Ovary (tissue), 9 donors: ENCODE data around the gene GATB. TPM values are rescaled to one million over a fixed set of nuclear protein-coding genes. Genes with fewer than 3 reads are reported as not detected.

Experiments used
- DNase-seq, 5 donors: peaks; one replicate each; pipeline ENCODE4 v3.0.0-alpha.2; 2019 to 2020
- H3K27ac ChIP-seq, 2 donors: fragments of 200-600 bp; one replicate each; pipeline versions ENCODE4 v1.5.1 to v1.8.0; 2019 to 2022
- H3K27me3 ChIP-seq: fragments of 200-600 bp; one replicate; pipeline ENCODE4 v1.8.0; 2022
- H3K36me3 ChIP-seq: fragments of 200-600 bp; sonication (generic); one replicate; pipeline ENCODE4 v1.5.1; 2019
- H3K4me1 ChIP-seq: one replicate; pipeline ENCODE4 v1.8.1; 2013; ENCODE audit warnings: mild to moderate bottlenecking, moderate library complexity; ENCODE audit not compliant: insufficient read depth
- H3K4me3 ChIP-seq: fragments of 200-600 bp; sonication (generic); one replicate; pipeline ENCODE4 v1.5.1; 2017
- H3K9me3 ChIP-seq, 2 donors: fragments of 200-600 bp in 1 of 2; sonication (generic) in 1 of 2; one replicate each; pipeline versions ENCODE4 v1.5.1 to v1.8.1; 2013 to 2019; ENCODE audit warnings: mild to moderate bottlenecking in 1 of 2, moderate library complexity in 1 of 2
- CTCF ChIP-seq, 3 donors: fragments of 450-650 bp in 2 of 3; fragments of 200-600 bp in 1 of 3; IDR thresholded peaks; one replicate each; pipeline versions ENCODE4 v1.5.1 to v1.8.0; 2016 to 2022; ENCODE audit warnings: antibody characterized with exemption in 3 of 3, mild to moderate bottlenecking in 1 of 3
- EP300 ChIP-seq: sonication (generic); formaldehyde crosslinking; IDR thresholded peaks from one replicate; pipeline ENCODE4 v1.6.1; 2017; ENCODE audit warnings: antibody characterized with exemption
- POLR2A ChIP-seq: fragments of 450-650 bp; IDR thresholded peaks from one replicate; pipeline ENCODE4 v1.6.1; 2017; ENCODE audit warnings: antibody characterized with exemption, mild to moderate bottlenecking, moderate library complexity
- WGBS, 3 donors: extraction: QIAGEN DNeasy Blood & Tissue Kit in 1 of 3; methylation state at CpG; one replicate each; pipeline versions ENCODE4 v1.1.5 to v1.1.7; 2013 to 2017; 5-methylcytosine and 5-hydroxymethylcytosine counted together
- intact Hi-C, 4 donors: fragments of 100-400 bp; cut with DNase I; formaldehyde crosslinking; loops; one replicate each; pipeline versions ENCODE4 v1.11.0 to v1.15.1; 2022 to 2023
- polyA plus RNA-seq, 2 donors: library from polyadenylated mRNA; stranded (reverse); fragments of 200-250 nt in 1 of 2; fragments of 350-450 nt in 1 of 2; fragmentation: Illumina TruSeq in 1 of 2; extraction: RNeasy Lipid Tissue Mini Kit (QIAGEN cat#74804) in 1 of 2; gene quantifications; one replicate each; pipeline ENCODE4 v1.2.3, GENCODE V29; 2013 to 2014
- total RNA-seq, 7 donors: library from RNA; depleted of rRNA in 2 of 7; stranded (reverse); fragments of >200 nt in 2 of 7; fragmentation: NEBNext Ultra II Directional in 3 of 7; extraction: Animal tissue kit (Norgen Biotek cat#: 25700) in 3 of 7; gene quantifications; one replicate each; pipeline versions ENCODE4 v1.1.0 to v1.2.4, GENCODE V29; 2016 to 2023
- donor health status: DM: no; HTN: no; CAD: no; lungs with moderate emphysema.
- donor health status: DM: no; HTN: no; CAD: no.
- donor health status: Bipolar disorder and iron deficiency.
- donor health status: DM: yes; HTN: yes; CAD: no.
- donor health status: DM: no; HTN: no; CAD: no.
- donor health status: DM: yes; HTN: yes; CAD: no.

GATB gene
- total and polyA plus RNA-seq, 9 donors, result 10.0 to 21.3 (median 13.0) TPM

GRCh38 chr4:151649479-151649878 is 111.3 kb downstream of the GATB start:
- no peak for TF ChIP-seq EP300
- TF ChIP-seq POLR2A, result no peak
- TF ChIP-seq CTCF (IDR thresholded peaks at IDR 0.05), result no peak
- H3K36me3 ChIP-seq, result no peaks in the 10 kb centered on the region
- no peaks in the 10 kb centered on the region for H3K4me1 ChIP-seq
- intact Hi-C loops, result no loop called here
- no peaks in the 10 kb centered on the region for H3K27me3 ChIP-seq
- no peak for DNase-seq
- no peak overlapping the region for H3K4me3 ChIP-seq
- 82 to 86% (median 83%) methylated on average over 13 of the region's 13 CpGs for WGBS, 3 donors
- no peak overlapping the region for H3K27ac ChIP-seq
- H3K9me3 ChIP-seq, result no peaks in the 10 kb centered on the region

GRCh38 chr4:151646322-151646721 is 114.5 kb downstream of the GATB start:
- H3K27me3 ChIP-seq, result no peaks in the 10 kb centered on the region
- WGBS, 3 donors, result 84 to 90% (median 86%) methylated on average over 5 of the region's 5 CpGs
- no peak overlapping the region for H3K27ac ChIP-seq
- H3K36me3 ChIP-seq, result no peaks in the 10 kb centered on the region
- intact Hi-C loops, result no loop called here
- DNase-seq, result no peak
- no peaks in the 10 kb centered on the region for H3K9me3 ChIP-seq
- no peaks in the 10 kb centered on the region for H3K4me1 ChIP-seq
- no peak overlapping the region for H3K4me3 ChIP-seq
- no peak for TF ChIP-seq EP300
- no peak for TF ChIP-seq CTCF (IDR thresholded peaks at IDR 0.05)
- no peak for TF ChIP-seq POLR2A

GRCh38 chr4:151644622-151645021 is 116.2 kb downstream of the GATB start:
- no peaks in the 10 kb centered on the region for H3K36me3 ChIP-seq
- no peak overlapping the region for H3K4me3 ChIP-seq
- intact Hi-C loops, result no loop called here
- no peaks in the 10 kb centered on the region for H3K27me3 ChIP-seq
- no peaks in the 10 kb centered on the region for H3K4me1 ChIP-seq
- no peak overlapping the region for H3K27ac ChIP-seq
- TF ChIP-seq EP300, result no peak
- no peak for TF ChIP-seq POLR2A
- no peak for TF ChIP-seq CTCF (IDR thresholded peaks at IDR 0.05)
- no peak for DNase-seq
- H3K9me3 ChIP-seq, result no peaks in the 10 kb centered on the region
- 36 to 42% (median 38%) methylated on average over 3 of the region's 3 CpGs for WGBS, 3 donors

GRCh38 chr4:151643564-151643963 is 117.2 kb downstream of the GATB start:
- TF ChIP-seq EP300 (no peak), POLR2A (no peak)
- intact Hi-C loops, result no loop called here
- no peaks in the 10 kb centered on the region for H3K4me1 ChIP-seq
- DNase-seq, result no peak
- no peak overlapping the region for H3K4me3 ChIP-seq
- no peak overlapping the region for H3K27ac ChIP-seq
- H3K9me3 ChIP-seq, result no peaks in the 10 kb centered on the region
- WGBS, 3 donors, result 95 to 99% (median 96%) methylated on average over 4 of the region's 4 CpGs
- H3K36me3 ChIP-seq, result no peaks in the 10 kb centered on the region
- H3K27me3 ChIP-seq, result no peaks in the 10 kb centered on the region

- H3K4me1 ChIP-seq, result no peaks in the 10 kb centered on the region
- no peak overlapping the region for H3K4me3 ChIP-seq
- H3K36me3 ChIP-seq, result no peaks in the 10 kb centered on the region
- no peak overlapping the region for H3K27ac ChIP-seq
- no peak for DNase-seq
- intact Hi-C loops, result no loop called here
- no peak for TF ChIP-seq EP300
- TF ChIP-seq CTCF (IDR thresholded peaks at IDR 0.05), result no peak
- no peaks in the 10 kb centered on the region for H3K27me3 ChIP-seq
- H3K9me3 ChIP-seq, result no peaks in the 10 kb centered on the region
- 86 to 94% (median 88%) methylated on average over 2 of the region's 2 CpGs for WGBS, 3 donors
These were observed 118.8 kb downstream of the GATB start for GRCh38 chr4:151641983-151642382.
